NCI-H345 (cell line): ENCODE data around the gene GRK3.

Experiments
- DNase-seq: peaks from one replicate; lab custom pipeline; 2025; lab: John Stamatoyannopoulos, UW

The GRK3 gene

DNA sequence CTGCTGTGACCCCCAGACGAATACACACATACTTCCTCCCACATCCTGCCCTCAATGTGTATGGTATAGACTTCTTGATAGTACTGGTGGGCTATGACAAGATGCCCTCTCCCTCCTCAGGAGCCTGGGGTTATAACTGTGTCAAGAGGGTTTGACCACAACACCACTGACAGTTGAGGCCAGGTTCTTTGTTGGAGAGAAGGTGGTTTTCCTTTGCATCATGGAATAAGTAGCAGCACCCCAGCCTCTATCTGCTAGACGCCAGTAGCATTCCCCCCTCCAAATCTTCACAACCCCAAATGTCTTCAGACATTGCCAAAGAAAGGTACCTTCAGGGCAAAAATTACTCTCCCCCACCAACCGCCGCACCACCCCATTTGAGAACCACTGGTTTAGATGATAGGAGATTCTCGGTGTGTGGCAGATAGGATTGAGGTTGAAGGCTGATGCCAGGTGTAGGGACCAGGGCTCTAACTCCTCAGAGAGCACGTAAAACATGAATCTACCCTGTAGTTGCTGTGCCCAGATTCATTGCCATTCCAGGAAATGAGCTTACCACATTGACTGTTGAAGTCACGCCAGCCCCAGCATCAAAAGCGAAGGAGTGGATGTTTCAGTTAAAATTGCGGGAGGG, 172.0 kb downstream of the GRK3 start:
- DNase-seq: no peak

DNA sequence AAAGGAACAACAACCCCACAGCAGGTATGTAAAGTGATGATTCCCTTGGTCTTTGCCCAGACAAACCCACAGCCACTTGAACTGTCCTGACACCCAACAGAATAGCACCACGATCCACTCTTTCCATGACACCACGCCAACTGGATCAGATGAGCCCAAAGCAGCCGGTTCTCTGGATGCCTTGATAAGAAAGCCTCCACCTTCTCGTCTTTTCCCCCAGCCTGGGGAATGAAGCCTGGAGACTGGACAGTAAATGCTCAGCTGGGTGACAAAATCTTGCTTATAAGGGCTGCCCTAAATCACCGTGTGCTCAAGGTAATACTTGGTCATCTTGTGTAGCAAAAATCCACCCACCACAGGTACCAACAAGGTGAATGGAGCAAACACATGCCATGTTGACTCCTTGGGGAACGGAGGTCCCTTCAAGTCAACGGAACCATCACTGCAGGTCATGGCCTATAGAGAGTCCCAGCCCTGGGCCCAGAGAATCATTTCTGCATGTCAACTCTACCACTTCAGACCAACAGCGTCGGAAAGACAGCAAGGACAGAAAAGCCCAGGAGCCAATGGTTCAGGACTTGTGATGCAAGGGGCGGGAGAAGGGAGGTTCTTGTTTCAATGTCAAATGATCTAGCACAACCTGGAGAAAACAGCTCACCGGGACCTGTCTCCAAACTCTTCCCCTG, 175.3 kb downstream of the GRK3 start:
- DNase-seq: no peak

GRCh38 chr22:25741692-25742626, 177.5 kb downstream of the GRK3 start, which contains the start of gene MYO18B:
MYO18B (plus strand) TSS chr22:25742188; CDS start chr22:25761093, 18,905 bp downstream.
- DNase-seq: no peak

DNA sequence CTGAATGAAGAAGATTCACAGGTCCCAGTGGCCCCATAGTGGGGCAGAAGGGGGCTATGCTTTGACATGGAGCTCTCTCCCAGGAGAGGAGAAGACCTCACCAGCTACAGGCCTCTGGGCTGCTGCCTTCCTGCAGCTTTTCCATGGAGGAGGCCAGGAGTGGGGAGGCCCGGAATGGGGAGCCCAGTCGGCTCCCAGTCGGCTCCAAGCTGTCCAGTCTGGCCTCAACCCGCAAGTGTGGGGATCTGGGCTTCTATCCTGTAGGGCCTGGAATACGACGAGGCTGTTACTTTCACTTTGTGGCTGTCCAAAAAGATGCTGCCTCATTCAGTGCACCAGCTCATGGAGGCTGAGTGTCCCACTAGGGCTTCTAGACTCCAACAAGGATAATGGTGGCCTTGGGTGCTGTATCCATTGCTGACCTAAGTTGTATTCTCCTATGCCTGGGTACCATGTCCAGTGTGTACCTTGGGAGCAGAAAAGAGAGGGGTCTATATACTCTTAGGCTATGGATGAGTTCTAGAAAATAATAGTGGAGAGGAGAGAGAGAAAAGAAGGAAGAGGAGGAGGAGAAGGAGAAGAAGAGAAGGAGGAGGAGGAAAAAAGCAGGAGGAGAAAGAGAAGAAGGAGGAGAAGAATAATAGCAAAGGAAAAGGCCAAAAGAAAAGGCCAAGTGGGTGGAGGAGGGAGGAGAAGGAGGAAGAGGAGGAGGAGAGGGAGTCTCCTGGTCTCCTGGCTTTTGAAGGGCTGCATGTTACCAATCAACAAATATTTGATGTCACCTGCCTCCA, 178.6 kb downstream of the GRK3 start:
- DNase-seq: no peak

DNA sequence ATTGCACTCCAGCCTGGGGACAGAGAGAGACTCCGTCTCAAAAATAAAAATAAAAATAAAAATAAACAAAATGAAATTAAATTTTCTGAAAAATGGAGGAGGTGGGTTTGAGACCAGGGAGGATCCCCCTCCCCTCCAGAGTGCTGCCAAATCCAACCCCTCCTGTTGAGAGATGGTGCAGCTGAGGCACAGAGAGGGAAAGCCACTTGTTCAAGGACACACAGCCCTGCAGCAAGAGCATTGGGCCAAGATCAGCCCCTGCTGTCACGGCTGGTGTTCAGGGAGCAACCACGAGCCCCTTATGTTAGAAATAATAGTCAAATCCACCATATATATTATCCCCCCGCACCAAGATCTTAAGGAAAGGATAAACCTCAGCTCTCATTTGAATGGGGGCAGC, 180.2 kb downstream of the GRK3 start:
- no peak for DNase-seq

DNA sequence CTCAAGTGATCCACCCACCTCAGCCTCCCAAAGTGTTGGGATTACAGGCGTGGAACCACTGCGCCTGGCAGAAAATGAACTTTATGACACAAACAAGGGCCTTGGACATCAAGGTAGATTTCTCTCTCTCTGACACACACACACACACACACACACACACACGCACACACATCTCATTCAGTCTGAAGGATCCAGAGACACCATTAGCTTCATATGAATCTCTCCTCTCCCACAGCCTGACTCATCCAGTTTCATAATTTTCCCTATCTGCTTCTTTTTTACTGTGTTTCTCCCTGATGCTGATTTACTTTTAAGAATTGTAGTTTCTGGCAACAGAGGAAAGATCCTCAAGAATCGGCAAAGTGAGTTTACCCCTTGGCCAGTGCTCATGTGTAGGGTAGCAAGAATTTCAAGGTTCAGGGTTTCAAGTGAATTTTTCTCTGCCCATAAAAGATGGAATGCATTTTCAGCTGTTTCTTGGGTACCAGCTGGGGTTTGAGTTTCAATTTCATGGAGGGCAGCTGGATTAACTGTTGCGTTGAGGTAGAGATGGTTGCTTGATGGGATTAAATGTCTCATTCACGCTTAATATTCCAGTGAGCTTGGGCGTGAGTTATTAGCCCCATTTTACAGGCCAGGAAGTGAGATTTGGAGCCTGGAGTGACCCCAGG, 181.0 kb downstream of the GRK3 start:
- DNase-seq: no peak

- no peak for DNase-seq
Observed at GRCh38 chr22:25746012-25746373, 181.5 kb downstream of the GRK3 start.

- no peak for DNase-seq
Observed at GRCh38 chr22:25747245-25747944, 182.9 kb downstream of the GRK3 start.

GRCh38 chr22:25748140-25748539, 183.7 kb downstream of the GRK3 start:
- no peak for DNase-seq

GRCh38 chr22:25748704-25749103, 184.2 kb downstream of the GRK3 start:
- DNase-seq: no peak

GRCh38 chr22:25749420-25750169, 185.1 kb downstream of the GRK3 start:
- DNase-seq: no peak

GRCh38 chr22:25750569-25751173, 186.2 kb downstream of the GRK3 start:
- no peak for DNase-seq

DNA sequence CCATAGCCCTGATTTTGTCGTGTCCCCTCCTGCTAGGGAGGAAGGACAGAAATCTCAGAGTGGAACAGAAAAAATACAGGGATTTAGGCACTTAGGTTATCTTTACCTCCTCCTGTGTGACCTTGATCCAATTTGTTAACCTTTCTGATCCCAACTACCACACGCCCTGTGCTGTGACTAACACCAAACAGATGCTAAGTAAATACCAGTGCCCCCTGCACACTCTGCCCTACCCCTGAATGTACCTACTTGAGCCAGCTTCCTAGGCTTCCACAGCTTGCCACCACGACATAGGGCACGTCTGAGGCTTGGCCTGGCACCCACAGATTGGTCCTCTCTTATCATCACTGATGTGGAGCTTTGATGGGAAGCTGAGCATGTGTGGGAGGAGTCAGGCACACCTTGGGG, 186.7 kb downstream of the GRK3 start:
- DNase-seq: no peak

- no peak for DNase-seq
Observed at GRCh38 chr22:25752615-25753214, 188.2 kb downstream of the GRK3 start.

GRCh38 chr22:25753252-25753651, 188.8 kb downstream of the GRK3 start:
- DNase-seq: no peak

GRCh38 chr22:25754527-25755202, 190.2 kb downstream of the GRK3 start:
- DNase-seq: no peak

GRCh38 chr22:25757686-25758085, 193.2 kb downstream of the GRK3 start:
- DNase-seq: no peak

DNA sequence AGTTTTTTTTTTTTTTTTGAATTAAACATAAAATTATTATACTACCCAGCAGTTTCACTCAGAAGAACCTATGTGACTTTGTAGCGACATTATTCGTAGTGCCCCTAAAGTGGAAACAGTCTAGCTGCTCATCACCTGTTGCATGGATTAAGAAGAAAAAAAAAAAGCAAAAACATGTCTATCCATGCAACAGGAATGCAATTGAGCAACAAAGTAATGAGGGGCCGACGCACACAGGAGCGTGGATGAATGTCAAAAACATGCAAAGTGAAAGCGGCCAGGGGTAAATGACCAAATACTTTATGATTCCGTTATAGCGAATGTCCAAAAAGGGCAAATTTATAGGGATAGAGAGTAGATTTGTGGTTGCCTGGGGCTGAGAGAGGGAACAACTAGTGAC, 193.8 kb downstream of the GRK3 start:
- no peak for DNase-seq

DNA sequence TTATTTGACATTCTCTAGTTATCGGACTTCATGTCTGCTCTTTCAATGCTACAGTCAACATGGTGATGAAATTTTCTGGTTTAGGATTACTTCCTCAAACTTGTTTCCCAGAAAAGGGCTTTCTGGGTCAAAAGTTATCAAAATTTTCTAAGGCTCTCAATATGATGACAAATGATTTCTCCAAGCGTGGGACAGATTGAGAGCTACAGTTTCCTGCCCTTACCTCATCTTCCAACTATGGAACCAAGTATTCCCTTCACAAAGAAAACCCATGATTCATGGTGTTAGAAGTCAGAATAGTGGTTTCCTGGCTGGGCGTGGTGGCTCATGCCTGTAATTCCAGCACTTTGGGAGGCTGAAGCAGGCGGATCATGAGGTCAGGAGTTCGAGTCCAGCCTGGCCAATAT, 195.4 kb downstream of the GRK3 start:
- DNase-seq: no peak
